GM12801 (cell line): Measurements from ENCODE around the gene ARHGEF4.

Experiments
- CTCF ChIP-seq: IDR thresholded peaks from one replicate; pipeline ENCODE4 v1.5.1; 2011; ENCODE audit warnings: control low read depth; ENCODE audit not compliant: insufficient read length; ENCODE audit errors: extremely low read depth

ARHGEF4 gene

GRCh38 chr2:130878316-130878715, 41.6 kb downstream of the ARHGEF4 start:
- no peak for TF ChIP-seq CTCF

GRCh38 chr2:130878933-130879332, 42.2 kb downstream of the ARHGEF4 start:
- no peak for TF ChIP-seq CTCF

GRCh38 chr2:130882111-130882690, 45.5 kb downstream of the ARHGEF4 start:
- TF ChIP-seq CTCF = no peak

GRCh38 chr2:130882991-130883390, 46.3 kb downstream of the ARHGEF4 start:
- TF ChIP-seq CTCF = no peak

GRCh38 chr2:130883496-130883895, 46.8 kb downstream of the ARHGEF4 start:
- no peak for TF ChIP-seq CTCF

- TF ChIP-seq CTCF = no peak
Observed at GRCh38 chr2:130884013-130884412, 47.3 kb downstream of the ARHGEF4 start.

- TF ChIP-seq CTCF = no peak
Observed at GRCh38 chr2:130884503-130884902, 47.8 kb downstream of the ARHGEF4 start.

GRCh38 chr2:130887643-130888042, 50.9 kb downstream of the ARHGEF4 start:
- no peak for TF ChIP-seq CTCF
